HG03378 (cell line): ENCODE data around the gene TMEM178A.

Source experiments
- ATAC-seq: cut with Tn5 transposase; IDR thresholded peaks from one replicate; pipeline ENCODE4 v1.9.1; 2021; ENCODE audit warnings: mild to moderate bottlenecking, moderate library complexity; ENCODE audit not compliant: unreplicated experiment

Gene TMEM178A

GRCh38 chr2:39736640-39737039 lies 70.9 kb downstream of the TMEM178A start:
- no peak for ATAC-seq

DNA sequence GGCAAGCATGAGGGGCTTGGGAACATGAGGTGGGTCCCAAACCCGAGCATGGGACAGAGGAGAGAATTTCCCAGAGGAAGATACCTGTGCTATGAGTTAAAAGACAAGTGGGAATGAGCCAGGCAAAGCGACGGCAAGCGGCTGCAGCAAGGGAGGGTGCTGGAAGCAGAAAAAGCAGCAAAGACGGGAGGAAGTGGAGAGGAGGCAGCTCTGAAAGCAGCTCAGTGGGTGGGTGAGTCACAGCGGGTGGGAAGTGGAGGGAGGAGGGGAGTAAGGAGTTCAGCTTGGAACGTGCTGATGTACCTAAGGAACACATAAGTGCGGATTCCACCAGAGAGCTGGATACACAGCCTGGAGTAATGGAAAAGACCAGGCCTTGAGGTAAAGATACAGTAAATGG lies 71.9 kb downstream of the TMEM178A start:
- no peak for ATAC-seq

DNA sequence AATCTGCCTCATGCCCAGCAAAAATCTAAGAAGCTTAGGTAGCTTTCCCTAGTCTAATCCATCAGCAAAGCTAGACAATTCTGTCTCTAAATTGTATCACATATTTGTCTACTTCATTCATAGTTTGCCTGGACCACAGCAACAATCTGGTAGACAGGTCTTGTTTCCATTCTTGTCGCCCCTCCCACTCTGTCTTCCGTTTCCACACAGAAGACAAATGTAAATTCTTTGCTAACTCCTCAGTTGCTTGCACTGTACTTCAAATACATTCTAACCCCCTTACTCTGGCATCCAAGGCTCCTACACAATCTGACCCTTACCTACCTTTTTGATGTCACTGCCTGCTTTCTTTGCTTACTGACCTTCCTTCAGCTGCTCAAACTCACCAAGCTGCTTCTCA lies 73.2 kb downstream of the TMEM178A start:
- no peak for ATAC-seq

DNA sequence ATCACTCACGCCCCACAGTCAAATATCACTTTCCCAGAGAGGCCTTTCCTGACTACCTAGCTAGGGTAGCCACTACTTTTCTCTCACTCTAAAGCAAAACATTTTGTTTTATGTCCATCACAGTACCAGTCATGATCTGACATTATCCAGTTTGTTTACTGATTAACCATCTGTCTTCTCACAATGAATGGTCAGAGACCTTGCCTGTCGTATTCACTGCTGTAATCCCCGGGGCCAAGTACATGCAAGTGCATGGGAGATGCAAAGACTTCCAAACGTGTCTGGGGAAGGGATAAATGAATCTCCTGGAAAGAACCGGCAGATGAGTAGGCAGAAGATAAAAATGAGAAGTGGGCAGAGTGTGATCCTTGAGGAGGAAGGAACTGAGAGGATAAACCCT lies 73.7 kb downstream of the TMEM178A start:
- no peak for ATAC-seq

- ATAC-seq: no peak
Observed at GRCh38 chr2:39741871-39742270, 76.2 kb downstream of the TMEM178A start.

- no peak for ATAC-seq
Observed at GRCh38 chr2:39743269-39743776, 77.6 kb downstream of the TMEM178A start.

DNA sequence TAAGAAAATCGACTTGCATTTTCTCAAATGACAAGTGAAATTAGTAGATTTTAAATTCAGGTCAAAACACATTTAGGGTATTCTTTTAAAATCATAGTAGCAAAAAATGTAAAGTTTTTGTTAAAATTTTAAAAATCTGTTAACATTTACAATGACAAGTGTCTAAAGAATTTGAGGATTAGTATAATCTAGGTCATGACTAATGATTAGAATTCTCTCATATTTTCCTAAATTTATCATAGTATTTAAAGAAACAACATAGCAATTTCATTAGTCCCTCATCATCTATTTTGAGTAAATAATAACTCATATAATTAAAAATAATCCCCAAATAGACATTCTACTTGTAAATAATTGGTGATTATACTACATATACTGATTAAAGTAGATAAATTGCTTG lies 89.7 kb downstream of the TMEM178A start:
- ATAC-seq: no peak

DNA sequence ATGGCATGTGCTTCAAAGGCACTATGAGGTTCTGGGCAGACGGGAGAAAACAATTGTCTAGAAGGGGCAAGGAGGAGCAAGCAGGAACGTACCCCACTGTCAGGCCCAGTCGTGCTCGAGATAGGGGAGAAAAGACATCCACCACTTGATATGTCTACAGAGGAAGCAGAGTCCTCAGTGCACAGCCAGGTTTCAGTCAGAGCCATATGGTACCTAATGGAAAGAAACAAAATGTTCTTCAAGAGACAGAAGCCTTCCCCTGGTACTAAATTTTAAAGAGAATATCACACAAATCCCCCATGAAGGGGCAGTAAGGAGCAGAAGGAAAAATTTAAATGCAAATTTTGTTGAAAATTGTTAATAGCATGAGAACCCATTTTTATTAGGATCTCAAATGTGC lies 91.4 kb downstream of the TMEM178A start:
- ATAC-seq: no peak

DNA sequence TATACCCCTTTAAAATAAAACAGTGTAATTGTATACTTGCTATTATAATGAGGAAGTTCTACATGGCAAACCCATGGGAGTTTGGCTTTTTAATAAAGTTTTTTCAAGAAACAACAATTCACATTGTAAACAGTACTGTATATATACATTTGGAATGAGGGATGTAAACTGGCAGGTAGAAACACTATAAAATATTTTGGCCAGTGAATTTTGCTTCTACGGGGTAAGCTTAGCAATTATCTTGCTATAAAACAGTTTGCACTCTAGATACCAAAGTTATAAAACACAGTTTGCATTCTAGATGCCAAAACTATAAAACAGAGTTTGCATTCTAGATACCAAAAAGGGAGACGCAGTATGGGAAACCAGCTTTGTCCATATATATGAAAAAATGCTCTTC lies 96.7 kb downstream of the TMEM178A start:
- no peak for ATAC-seq
